ENCODE data around the gene NOA1. TPM values are rescaled to one million over a fixed set of nuclear protein-coding genes. Genes with fewer than 3 reads are reported as not detected.

The NOA1 gene
- polyA plus RNA-seq (ENCODE audit: insufficient read length in 10 of 10): 10 to 100 TPM; 15.1 to 19.6 (median 17.7) TPM
- long read RNA-seq, donor 1, transcript NOA1-201 (7 exons, 3,415 nt): major isoform, 18 of 18 reads
- long read RNA-seq, donor 1, partial matches to known transcripts: 0 of 18 reads
- long read RNA-seq, donor 1, other reads (novel, unspliced or antisense): 0 of 18 reads
- long read RNA-seq, donor 2, transcript NOA1-201 (7 exons, 3,415 nt): major isoform, 7 of 7 reads
- long read RNA-seq, donor 2, partial matches to known transcripts: 0 of 7 reads
- long read RNA-seq, donor 2, other reads (novel, unspliced or antisense): 0 of 7 reads
- long read RNA-seq, donor 3: 0 reads
- long read RNA-seq, donor 4, transcript NOA1-201 (7 exons, 3,415 nt): major isoform, 13 of 13 reads
- long read RNA-seq, donor 4, partial matches to known transcripts: 0 of 13 reads
- long read RNA-seq, donor 4, other reads (novel, unspliced or antisense): 0 of 13 reads
- long read RNA-seq, donor 5, transcript NOA1-201 (7 exons, 3,415 nt): major isoform, 14 of 14 reads
- long read RNA-seq, donor 5, partial matches to known transcripts: 0 of 14 reads
- long read RNA-seq, donor 5, other reads (novel, unspliced or antisense): 0 of 14 reads
- long read RNA-seq, donor 6, transcript NOA1-201 (7 exons, 3,415 nt): major isoform, 18 of 18 reads
- long read RNA-seq, donor 6, partial matches to known transcripts: 0 of 18 reads
- long read RNA-seq, donor 6, other reads (novel, unspliced or antisense): 0 of 18 reads
- long read RNA-seq, donor 7, transcript NOA1-201 (7 exons, 3,415 nt): major isoform, 11 of 11 reads
- long read RNA-seq, donor 7, partial matches to known transcripts: 0 of 11 reads
- long read RNA-seq, donor 7, other reads (novel, unspliced or antisense): 0 of 11 reads
- long read RNA-seq, donor 8, transcript NOA1-201 (7 exons, 3,415 nt): major isoform, 12 of 12 reads
- long read RNA-seq, donor 8, partial matches to known transcripts: 0 of 12 reads
- long read RNA-seq, donor 8, other reads (novel, unspliced or antisense): 0 of 12 reads
- long read RNA-seq, donor 9, partial matches to known transcripts: 0 of 2 reads
- long read RNA-seq, donor 9, other reads (novel, unspliced or antisense): 0 of 2 reads

DNA sequence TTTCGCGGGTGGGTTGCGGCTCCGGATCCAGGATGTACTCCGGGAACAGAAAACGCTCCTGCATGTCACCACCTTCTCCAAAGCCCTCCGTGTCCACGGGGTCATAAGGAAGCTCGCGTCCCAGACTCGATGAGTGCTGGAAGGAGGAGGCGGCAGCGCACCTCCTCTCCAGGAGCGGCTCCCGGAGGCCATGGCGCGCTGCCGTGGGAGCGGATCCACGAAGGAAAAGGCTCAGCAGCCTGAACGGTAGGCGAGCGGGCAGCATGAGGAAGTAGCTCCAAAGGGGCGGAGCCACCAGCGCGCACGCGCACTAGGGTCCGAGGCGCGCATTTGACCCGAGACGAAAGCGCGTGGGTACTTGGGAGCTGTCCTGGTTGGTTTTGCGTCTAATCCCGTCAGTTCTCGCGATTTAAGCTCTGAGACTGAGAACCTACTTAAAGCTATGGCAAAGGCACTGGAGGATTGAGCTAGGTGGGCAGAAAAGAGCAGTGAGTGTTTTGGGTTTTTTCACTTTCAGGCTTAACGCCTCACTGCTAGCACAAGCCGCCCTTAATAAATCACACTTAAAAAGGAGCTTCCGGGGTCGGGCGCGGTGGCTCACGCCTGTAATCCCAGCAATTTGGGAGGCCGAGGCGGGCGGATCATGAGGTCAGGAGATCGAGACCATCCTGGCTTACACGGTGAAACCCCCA lies at the start of gene NOA1:
Gene NOA1 (minus strand): TSS at position 286 of the 692 bp plus-strand sequence. CDS start 21 bp downstream, at position 265.
- peak; percentile 99 to 100 (median 99) for DNase-seq

DNA sequence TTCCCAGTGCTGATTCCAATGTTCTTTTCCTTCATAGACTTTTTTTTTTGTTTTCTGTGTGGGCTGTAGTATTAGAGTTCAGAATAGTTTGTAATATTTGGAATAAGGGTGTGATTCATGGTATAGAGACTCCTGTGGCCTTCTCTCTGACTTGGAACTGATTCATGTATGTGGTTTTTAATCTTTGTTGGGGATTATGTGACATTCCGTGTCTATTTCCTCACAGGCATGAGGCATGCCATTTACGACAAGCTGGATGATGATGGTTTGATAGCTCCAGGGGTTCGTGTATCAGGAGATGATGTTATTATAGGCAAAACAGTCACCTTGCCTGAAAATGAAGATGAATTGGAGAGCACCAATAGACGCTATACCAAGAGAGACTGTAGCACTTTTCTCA lies 45.7 kb upstream of the NOA1 start:
- DNase-seq: peak in 1 of 3 donors; percentile 85

DNA sequence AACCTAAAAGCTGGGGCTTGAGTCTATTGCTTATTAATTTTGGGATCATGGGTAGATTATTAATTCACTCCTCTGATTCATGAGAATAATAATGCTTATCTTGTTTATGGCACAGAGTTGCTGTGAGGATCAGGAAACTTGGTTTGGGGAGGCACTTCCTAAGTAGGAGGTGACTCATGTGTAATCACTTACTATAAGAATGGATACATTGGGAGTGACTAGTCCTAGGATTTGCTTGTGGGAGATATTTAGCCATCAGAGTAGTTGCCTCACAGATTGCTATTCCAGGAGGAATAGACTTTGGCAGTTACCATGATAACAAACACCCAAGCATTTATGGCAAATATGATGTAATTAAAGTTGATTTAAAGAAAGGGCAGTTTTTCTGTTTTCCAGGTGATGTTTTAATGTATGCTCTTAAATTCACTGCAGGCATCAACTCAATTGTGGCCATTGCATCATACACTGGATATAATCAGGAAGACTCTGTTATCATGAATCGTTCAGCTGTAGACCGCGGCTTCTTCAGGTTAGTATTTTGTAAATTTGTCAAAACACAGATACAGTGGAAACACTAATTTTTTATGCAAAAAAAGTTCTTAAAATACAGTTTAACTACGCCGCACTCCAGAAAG lies 43.2 kb upstream of the NOA1 start:
- DNase-seq: peak in 1 of 3 donors; percentile 64

DNA sequence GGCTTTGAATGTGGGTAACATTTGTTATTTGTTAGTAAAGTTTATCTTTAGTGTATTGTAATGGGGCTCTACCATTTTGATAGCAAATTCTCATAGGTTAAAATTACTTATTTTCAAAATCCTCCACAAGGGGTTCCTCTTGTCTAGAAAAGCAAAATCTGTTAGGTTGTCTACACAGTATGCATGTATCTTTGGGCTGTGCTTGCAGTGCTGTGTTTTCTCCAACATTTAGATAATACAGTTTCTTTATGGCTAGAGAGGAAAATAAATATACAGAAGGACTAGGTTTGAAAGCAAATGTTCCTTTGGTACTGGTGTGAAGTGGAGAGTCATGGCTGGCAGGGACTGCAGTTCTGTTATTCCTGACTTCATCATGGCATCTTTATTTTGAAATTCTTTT lies 41.6 kb upstream of the NOA1 start:
- DNase-seq: no peak

DNA sequence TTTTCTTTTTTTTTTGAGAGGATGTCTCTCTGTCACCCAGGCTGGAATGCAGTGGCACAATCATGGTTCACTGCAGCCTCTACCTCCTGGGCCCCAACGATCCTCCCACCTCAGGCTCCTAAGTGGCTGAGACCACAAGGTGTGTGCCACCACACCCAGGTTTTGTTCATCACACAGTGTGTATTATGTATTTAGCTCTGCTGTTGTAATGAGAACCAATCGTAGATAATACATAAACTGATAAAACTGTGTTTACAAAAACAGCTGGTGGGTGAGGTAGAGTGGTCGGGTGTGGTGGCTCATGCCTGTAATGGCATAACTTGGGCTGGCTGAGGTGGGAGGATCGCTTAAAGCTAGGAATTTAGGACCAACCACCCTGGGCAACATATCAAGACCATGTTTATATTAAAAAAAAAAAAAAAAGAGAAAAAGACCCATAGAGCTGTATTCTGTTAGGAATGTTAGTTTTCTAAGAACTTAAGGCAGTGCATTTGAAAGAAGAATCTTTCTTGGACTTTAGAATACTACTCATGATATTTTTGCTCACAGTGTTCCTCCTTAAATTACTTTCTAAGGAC lies 36.2 kb upstream of the NOA1 start:
- DNase-seq: no peak

DNA sequence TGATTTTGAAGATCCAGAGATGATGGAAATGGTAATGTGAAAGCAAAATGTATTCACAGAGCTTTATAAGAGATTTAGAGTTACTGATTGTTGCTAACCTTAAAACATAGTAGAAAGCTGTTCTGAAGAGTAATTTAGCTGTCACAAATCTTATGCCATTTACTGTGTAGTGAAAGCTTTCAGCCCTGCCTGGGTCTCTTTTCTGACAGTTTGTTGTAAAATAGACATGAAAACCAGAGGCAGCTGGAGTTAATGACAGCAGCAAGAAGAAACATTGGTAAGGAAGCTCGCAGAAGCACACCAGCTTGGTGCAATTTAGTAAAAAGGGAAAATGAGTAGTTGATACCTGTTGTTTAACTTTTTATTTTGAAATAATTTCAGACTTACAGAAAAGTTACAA lies 22.3 kb upstream of the NOA1 start:
- no peak for DNase-seq

DNA sequence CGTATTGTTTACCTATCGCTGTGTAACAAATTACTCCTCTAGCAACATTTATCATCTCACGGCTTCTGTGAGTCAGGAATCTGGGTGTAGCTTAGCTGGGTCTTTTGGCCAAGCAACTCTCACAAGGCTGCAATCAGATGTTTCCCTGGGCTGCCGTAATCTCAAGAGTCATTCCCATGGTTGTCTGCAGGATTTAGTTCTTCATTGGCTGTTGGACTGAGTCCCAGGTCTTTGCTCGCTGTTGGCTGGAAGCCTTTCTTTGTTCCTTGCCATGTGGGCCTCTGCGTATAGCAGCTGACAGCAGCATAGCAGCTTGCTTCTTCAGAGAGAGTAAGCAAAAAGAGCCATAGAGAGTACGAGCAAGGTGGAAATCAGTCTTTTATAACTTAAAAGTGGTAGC lies 18.1 kb upstream of the NOA1 start:
- peak; percentile 71 to 89 (median 80) for DNase-seq

DNA sequence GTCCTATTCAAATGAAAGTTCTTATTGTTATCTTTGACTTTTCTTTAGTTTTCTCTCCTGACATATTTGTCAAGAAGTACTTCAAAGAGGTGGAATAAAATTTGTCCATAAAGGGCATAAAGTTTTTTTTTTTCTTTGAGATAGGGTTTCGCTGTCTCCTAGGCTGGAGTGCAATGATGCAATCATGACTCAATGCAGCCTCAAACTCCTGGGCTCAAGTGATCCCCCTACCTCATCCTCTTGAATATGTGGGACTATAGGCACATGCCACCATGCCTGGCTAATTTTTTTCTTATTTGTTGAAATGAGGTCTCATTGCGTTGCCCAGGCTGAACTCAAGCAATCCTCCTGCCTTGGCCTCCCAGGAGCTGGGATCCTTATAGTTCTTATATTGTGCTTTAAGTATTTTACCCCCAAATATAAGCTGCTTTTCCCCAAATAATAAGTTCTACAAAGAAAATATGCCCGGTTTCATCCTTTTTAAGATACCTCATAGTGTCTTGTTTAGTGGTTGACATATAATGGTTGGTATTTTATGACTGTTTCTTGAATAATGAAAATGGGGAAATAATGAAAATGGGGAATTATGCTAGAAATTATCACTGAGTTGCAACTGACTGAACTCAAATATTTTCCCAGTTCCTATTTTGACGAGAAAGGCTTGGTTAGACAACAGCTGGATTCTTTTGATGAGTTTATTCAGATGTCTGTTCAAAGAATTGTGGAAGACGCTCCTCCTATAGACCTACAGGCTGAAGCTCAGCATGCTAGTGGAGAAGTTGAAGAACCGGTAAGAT lies 12.9 kb upstream of the NOA1 start:
- DNase-seq: no peak

DNA sequence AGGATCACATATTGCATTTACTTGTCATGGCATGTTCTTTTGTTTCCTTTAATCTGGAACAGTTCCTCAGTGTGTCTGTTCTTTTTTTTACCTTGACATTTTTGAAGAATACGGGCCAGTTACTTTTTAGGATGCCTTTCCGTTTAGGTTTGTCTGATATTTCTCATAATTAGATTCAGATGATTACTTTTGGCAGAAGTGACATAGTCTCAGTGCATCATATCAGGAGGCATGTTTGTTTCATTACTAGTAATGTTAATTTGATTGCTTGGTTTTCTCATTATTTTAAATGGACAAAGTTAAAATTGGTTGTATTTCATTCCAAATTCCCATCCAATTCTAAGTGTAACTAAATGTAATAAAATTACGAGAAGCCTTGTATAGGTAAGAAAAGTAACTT lies 9.5 kb upstream of the NOA1 start:
- DNase-seq: no peak

DNA sequence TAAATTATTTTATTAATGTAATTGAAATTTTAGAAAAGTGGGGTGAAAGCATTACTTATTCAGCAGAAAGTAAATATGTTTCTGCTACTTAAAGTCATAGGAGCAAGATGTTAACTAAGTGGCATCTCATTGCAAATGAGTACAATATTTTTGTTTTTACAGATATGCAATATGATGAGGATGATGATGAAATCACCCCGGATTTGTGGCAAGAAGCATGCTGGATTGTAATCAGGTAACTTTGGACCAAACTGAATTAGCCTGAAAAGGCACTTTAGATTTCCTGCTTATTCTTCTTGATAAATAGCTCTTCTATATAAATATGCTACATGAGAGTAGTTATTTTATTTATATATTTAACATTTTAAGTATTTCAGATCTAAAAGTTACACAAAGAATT lies 8.8 kb upstream of the NOA1 start:
- DNase-seq: no peak

DNA sequence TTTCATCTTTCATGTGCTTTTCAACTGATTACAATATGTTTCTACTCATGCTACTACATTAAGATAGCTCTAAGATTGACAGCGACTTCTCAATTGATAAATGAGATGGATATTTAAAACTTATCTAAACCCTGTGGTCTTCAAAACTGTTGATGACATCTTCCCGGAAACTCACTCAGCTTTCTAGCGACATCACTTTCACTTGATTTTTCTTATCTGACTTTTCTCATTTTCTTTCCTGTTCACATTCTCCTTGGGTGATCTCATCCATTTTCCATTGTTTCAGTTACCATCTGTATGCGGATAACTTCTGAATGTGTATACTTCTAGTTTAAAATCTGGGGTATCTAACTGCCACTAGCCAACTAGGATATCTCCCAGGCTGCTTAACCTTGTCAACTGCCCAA lies 4.4 kb upstream of the NOA1 start:
- DNase-seq: no peak

DNA sequence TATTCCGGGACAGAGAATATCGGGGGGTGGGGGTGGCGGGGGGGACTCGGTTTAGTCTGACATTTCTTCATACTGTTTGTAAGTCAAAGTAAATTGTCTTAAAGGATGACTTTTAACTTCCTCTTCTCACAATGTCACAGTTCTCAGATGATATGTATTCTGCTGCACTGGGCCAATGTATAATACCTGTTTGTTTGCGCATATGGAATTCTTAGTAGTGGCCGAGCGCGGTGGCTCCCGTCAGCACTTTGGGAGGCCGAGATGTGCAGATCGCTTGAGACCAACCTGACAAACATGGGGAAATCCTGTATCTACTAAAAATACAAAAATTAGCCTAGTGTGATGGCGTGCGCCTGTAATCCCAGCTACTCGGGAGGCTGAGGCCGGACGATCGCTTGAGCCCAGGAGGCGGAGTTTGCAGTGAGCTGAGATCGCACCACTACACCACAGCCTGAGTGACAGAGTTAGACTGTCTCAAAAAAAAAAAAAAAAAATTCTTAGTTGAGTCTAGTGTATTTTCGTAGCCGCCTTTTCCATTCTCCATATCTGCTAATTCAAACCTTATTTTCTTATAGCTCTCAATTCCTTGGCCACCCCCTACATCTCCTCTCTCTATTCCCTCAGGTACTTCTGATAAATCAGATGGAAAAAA lies 2.1 kb upstream of the NOA1 start:
- DNase-seq: peak in 1 of 3 donors; percentile 36

DNA sequence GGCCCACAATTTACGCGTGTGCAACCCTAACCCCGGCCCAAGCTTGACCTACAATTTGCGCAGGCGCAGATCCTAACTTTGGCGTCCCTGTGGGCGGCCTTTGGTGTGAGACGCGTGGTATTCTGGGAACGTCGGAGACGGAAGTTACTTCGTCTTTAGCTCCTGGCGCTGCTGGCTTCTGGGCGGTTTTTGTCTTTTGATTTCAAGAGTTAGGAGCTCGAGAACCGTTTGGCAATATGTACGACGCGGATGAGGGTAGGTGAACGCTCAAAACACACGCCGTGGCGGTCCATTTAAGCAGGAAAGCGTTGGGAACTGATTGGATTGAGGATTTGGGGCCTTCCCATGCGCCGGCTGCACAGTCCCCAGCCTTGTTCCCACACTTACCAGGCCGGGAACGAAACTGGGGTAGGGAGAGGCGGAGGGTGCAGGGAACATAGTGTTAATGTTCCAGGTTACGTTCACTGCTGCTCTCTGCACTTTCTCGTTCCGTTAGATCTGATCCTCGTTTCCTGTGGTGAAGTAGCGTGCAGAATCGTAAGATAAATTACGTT lies 1.4 kb upstream of the NOA1 start, which contains the start of gene POLR2B:
Gene POLR2B (plus strand): TSS at position 147 of the 554 bp plus-strand sequence. CDS start 90 bp downstream, at position 237.
- peak; percentile 94 to 97 (median 94) for DNase-seq

DNA sequence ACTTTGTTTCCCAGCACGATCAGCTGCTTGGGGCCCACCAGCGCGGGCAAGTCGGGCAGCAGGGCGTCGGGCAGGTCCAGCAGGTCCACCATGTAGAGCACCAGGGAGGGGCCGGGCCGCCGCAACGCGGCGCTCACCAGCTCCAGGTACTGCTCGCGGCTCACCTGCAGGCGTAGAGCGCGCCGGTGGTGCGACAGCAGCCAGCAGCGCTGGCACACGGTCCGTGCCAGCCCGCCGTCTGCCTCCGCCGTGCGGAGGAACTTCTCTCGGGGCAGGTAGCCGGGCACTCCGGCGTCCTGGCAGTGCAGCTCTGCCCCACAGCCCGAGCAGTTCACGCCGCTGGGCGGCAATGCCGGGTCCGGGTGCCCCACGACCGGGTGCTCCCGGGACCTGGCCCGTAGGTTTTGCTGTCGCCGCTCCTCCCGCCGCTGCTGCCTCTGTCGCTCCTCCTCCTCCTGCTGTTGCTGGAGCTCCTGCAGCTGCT lies 527 bp downstream of the NOA1 start:
- DNase-seq: no peak

DNA sequence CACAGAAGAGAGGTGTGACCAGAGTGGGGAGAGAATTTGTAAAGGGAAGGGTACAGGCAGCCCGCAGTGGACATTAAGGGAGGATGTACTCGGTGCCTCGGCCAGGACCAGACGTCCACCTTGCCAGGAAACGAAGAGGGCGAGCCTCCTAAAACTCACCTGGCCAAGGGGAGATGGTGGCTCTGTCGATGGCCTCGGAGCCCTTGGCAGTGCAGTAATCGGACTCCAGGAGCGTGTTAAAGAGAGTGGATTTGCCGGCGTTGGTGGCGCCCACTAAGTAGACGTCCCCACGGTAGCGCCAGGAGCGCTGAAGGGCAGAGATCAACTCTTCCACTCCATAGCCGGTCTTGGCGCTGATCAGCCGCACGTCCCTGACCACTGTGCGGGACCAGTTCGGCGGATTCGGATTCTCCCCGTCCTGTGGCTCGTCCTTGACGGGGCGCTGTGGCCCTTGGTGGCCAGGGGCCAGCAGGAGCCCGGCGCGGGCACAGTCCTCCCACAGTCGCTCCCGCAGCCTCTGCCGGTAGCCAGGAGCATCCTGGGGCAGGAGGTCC lies 1.0 kb downstream of the NOA1 start:
- DNase-seq: peak in 1 of 3 donors; percentile 64

DNA sequence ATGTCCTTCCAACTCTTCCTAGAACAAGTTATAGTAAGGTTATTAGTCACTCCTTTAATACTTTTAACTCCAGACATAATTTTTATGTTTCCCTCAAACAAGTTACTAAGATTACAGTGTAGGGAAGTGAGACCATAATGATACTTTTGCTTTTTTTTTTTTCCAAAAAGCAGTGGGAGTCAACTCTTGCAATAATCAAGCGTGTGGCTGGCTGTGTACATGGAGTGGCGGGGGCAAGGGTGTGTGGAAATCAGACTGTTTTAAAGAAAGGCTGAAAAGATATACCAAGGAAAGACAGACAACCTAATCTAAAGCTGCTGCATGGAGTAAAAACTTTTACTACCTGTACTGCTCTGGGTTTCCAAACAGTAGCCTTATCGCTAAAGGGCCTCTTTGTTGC lies 4.1 kb downstream of the NOA1 start:
- no peak for DNase-seq

DNA sequence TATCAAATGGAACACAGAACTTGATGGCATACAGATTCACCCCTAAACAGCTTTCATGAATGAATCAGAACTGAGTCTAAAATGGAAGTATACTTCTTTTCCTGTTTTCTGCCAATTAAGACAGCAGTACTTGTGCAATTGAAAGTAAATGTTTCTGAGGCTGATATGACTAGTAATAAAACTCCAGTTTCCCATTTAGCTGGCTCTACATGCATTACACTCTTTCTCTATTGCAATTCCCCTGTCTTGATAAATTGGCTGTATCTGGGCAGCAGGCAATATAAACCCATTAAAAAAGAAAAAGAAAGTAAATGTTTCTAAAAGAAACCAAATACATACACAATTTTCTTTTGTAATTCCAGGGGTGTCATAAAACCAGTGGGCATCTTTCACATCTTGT lies 4.6 kb downstream of the NOA1 start:
- no peak for DNase-seq

DNA sequence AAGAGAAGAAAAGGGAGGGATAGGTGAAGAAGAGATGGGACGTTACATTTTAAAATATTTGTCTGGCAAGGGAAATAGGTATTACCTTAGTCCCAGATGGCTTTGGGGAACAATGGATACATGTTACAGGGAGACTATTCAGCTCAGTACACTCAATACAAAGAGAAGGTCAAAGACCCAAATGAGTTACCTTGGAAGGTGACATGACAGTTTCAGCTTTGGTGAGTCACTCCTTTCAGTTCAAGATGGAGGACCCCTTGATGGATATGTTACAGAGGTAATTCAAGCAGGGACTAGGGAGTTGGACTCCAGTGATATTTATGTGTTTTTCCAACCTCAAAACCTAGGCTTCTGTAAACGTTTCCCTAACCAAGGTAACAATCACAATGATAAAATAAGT lies 5.0 kb downstream of the NOA1 start:
- DNase-seq: no peak
